ENCODE measurements around the gene RHOA.

DNA sequence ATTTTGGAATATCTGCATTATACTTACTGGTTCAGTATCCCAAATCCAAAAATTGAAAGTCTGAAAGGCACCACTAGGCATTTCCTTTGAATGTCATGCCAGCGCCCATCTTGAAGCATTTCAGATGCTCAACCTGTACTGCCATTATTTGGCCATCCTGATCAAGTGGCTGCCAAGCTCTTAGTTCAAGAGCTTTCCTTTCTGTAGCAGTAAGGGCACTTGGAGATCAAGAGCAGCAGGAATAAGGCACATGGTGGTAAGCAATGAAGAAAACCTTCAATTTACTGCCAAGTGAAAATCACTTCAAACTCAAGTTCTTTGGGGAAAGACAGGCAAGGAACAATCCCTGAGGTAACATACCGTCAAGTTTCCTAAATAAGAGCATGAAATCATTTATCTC lies 10.0 kb downstream of the RHOA start:
- no peak for TF ChIP-seq EP300 (IDR thresholded peaks at IDR 0.05; ENCODE audit: borderline replicate concordance in 1 of 2, control insufficient read depth in 1 of 2, low read depth in 2 of 2, low read length in 2 of 2)
- TF ChIP-seq NFIC (IDR thresholded peaks at IDR 0.05; ENCODE audit: low read depth, low read length), result no peak
- TF ChIP-seq TAF1 (IDR thresholded peaks at IDR 0.05; ENCODE audit: borderline replicate concordance, low read depth, low read length), result no peak
- TF ChIP-seq KDM1A (IDR thresholded peaks at IDR 0.05; ENCODE audit: borderline replicate concordance), result no peak
- no peak for TF ChIP-seq POLR2AphosphoS5 (IDR thresholded peaks at IDR 0.05; ENCODE audit: low read length)
- TF ChIP-seq, protein P1, sequence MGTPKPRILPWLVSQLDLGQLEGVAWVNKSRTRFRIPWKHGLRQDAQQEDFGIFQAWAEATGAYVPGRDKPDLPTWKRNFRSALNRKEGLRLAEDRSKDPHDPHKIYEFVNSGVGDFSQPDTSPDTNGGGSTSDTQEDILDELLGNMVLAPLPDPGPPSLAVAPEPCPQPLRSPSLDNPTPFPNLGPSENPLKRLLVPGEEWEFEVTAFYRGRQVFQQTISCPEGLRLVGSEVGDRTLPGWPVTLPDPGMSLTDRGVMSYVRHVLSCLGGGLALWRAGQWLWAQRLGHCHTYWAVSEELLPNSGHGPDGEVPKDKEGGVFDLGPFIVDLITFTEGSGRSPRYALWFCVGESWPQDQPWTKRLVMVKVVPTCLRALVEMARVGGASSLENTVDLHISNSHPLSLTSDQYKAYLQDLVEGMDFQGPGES (IDR thresholded peaks at IDR 0.05), result no peak
- no peak for TF ChIP-seq EED (IDR thresholded peaks at IDR 0.05; ENCODE audit: low read depth)
- no peak for TF ChIP-seq BCL11A (IDR thresholded peaks at IDR 0.05; ENCODE audit: low read depth, low read length)
- no peak for TF ChIP-seq SUPT20H (IDR thresholded peaks at IDR 0.05; ENCODE audit: borderline replicate concordance, control insufficient read depth, low read depth, low read length)
- TF ChIP-seq ESRRA (IDR thresholded peaks at IDR 0.05; ENCODE audit: low read length), result no peak
- TF ChIP-seq, protein P2, sequence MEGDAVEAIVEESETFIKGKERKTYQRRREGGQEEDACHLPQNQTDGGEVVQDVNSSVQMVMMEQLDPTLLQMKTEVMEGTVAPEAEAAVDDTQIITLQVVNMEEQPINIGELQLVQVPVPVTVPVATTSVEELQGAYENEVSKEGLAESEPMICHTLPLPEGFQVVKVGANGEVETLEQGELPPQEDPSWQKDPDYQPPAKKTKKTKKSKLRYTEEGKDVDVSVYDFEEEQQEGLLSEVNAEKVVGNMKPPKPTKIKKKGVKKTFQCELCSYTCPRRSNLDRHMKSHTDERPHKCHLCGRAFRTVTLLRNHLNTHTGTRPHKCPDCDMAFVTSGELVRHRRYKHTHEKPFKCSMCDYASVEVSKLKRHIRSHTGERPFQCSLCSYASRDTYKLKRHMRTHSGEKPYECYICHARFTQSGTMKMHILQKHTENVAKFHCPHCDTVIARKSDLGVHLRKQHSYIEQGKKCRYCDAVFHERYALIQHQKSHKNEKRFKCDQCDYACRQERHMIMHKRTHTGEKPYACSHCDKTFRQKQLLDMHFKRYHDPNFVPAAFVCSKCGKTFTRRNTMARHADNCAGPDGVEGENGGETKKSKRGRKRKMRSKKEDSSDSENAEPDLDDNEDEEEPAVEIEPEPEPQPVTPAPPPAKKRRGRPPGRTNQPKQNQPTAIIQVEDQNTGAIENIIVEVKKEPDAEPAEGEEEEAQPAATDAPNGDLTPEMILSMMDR (IDR thresholded peaks at IDR 0.05 in 2 of 3, conservative IDR thresholded peaks at IDR 0.05 in 1 of 3; ENCODE audit: control insufficient read depth in 2 of 3, extremely low read depth in 1 of 3, insufficient read depth in 1 of 3, low read depth in 3 of 3, low read length in 3 of 3), result no peak
- TF ChIP-seq EZH2 (IDR thresholded peaks at IDR 0.05; ENCODE audit: borderline replicate concordance, control insufficient read depth, low read depth, low read length), result no peak
- TF ChIP-seq, protein P3, sequence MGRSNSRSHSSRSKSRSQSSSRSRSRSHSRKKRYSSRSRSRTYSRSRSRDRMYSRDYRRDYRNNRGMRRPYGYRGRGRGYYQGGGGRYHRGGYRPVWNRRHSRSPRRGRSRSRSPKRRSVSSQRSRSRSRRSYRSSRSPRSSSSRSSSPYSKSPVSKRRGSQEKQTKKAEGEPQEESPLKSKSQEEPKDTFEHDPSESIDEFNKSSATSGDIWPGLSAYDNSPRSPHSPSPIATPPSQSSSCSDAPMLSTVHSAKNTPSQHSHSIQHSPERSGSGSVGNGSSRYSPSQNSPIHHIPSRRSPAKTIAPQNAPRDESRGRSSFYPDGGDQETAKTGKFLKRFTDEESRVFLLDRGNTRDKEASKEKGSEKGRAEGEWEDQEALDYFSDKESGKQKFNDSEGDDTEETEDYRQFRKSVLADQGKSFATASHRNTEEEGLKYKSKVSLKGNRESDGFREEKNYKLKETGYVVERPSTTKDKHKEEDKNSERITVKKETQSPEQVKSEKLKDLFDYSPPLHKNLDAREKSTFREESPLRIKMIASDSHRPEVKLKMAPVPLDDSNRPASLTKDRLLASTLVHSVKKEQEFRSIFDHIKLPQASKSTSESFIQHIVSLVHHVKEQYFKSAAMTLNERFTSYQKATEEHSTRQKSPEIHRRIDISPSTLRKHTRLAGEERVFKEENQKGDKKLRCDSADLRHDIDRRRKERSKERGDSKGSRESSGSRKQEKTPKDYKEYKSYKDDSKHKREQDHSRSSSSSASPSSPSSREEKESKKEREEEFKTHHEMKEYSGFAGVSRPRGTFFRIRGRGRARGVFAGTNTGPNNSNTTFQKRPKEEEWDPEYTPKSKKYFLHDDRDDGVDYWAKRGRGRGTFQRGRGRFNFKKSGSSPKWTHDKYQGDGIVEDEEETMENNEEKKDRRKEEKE (IDR thresholded peaks at IDR 0.05), result no peak
- TF ChIP-seq ZSCAN29 (IDR thresholded peaks at IDR 0.05), result no peak
